PC-3 (cell line): Measurements from ENCODE around the gene SUPT6H. TPM values are rescaled to one million over a fixed set of nuclear protein-coding genes. Genes with fewer than 3 reads are reported as not detected.
"Not testable (repeated sequence)": the region's sequence is repeated elsewhere in the genome, so short reads cannot be mapped to it uniquely, and the experiment has no call there.

Source experiments
- ATAC-seq: fragments of 200-7000 bp; cut with Tn5 transposase; 2 replicates; pipeline ENCODE4 v1.9.1; 2020; ENCODE audit warnings: mild to moderate bottlenecking, moderate library complexity
- BruUV-seq: library from RNA; stranded (reverse); fragments of 400-500 nt; replicated peaks from 2 replicates; lab custom pipeline; 2021; lab: Mats Ljungman, UMichigan
- CTCF ChIA-PET: fragments of 300-600 bp; sonication (Branson Sonifier 250); formaldehyde crosslinking; loops from one replicate; lab custom pipeline; 2022; ENCODE audit warnings: antibody characterized with exemption; lab: Charles Lee
- POLR2A ChIA-PET: fragments of 300-600 bp; sonication (Branson Sonifier 250); formaldehyde crosslinking; loops from one replicate; lab custom pipeline; 2022; ENCODE audit warnings: antibody characterized with exemption; ENCODE audit not compliant: unreplicated experiment; lab: Charles Lee
- DNase-seq: peaks from one replicate; pipeline ENCODE4 v3.0.0-alpha.2; 2015
- H2AFZ ChIP-seq: fragments of 300-600 bp; sonication (generic); 2 replicates; pipeline ENCODE4 v1.6.0; 2016; ENCODE audit warnings: antibody characterized with exemption, low read length
- H3F3A ChIP-seq: fragments of 300-600 bp; sonication (generic); one replicate; pipeline ENCODE4 v1.6.0; 2017; ENCODE audit warnings: antibody characterized with exemption, low read length, control low read depth, mild to moderate bottlenecking; ENCODE audit not compliant: unreplicated experiment
- H3K27ac ChIP-seq: fragments of 300-600 bp; sonication (generic); 2 replicates; pipeline ENCODE4 v1.5.1; 2016; ENCODE audit warnings: mild to moderate bottlenecking, low read length
- H3K27me3 ChIP-seq: fragments of 300-600 bp; sonication (generic); 2 replicates; pipeline ENCODE4 v1.6.1; 2016; ENCODE audit warnings: low read length, mixed read lengths
- H3K36me3 ChIP-seq: fragments of 300-600 bp; sonication (generic); 2 replicates; pipeline ENCODE4 v1.6.1; 2016; ENCODE audit warnings: low read depth, mixed run types, low read length, mixed read lengths
- H3K4me1 ChIP-seq: fragments of 300-600 bp; sonication (generic); 2 replicates; pipeline ENCODE4 v1.5.1; 2016; ENCODE audit warnings: low read length; ENCODE audit not compliant: insufficient read depth
- H3K4me2 ChIP-seq: fragments of 300-600 bp; sonication (generic); 2 replicates; pipeline ENCODE4 v1.6.0; 2016; ENCODE audit warnings: low read length
- H3K4me3 ChIP-seq: fragments of 300-600 bp; sonication (generic); 2 replicates; pipeline ENCODE4 v1.5.1; 2016; ENCODE audit warnings: mild to moderate bottlenecking, low read length, mixed read lengths
- H3K79me2 ChIP-seq: fragments of 300-600 bp; sonication (generic); 2 replicates; pipeline ENCODE4 v1.6.1; 2017; ENCODE audit warnings: low read length, mixed read lengths
- H3K9ac ChIP-seq: fragments of 300-600 bp; sonication (generic); 2 replicates; pipeline ENCODE4 v1.6.0; 2016; ENCODE audit warnings: mild to moderate bottlenecking, low read length
- H3K9me2 ChIP-seq: fragments of 300-600 bp; sonication (generic); replicated peaks from 2 replicates; pipeline ENCODE4 v1.6.1; 2016; ENCODE audit warnings: mixed run types, low read length, mixed read lengths
- H3K9me3 ChIP-seq: fragments of 300-600 bp; sonication (generic); 2 replicates; pipeline ENCODE4 v1.6.1; 2016; ENCODE audit warnings: low read length, mixed read lengths
- H4K20me1 ChIP-seq: fragments of 300-600 bp; sonication (generic); 2 replicates; pipeline ENCODE4 v1.6.1; 2016; ENCODE audit warnings: low read length, mixed read lengths
- CTCF ChIP-seq: fragments of 300-600 bp; sonication (generic); conservative IDR thresholded peaks from 2 replicates; pipeline ENCODE4 v1.5.1; 2017; ENCODE audit warnings: antibody characterized with exemption, low read depth, mild to moderate bottlenecking, low read length
- EZH2 ChIP-seq: fragments of 300-600 bp; sonication (generic); IDR thresholded peaks from one replicate; pipeline ENCODE4 v1.6.1; 2017; ENCODE audit warnings: antibody characterized with exemption, mild to moderate bottlenecking, low read length; ENCODE audit not compliant: unreplicated experiment
- EZH2phosphoT487 ChIP-seq: fragments of 300-600 bp; sonication (generic); IDR thresholded peaks from 2 replicates; pipeline ENCODE4 v1.6.1; 2018; ENCODE audit warnings: mild to moderate bottlenecking, antibody characterized with exemption, low read length, borderline replicate concordance
- intact Hi-C: fragments of 100-400 bp; cut with micrococcal nuclease; formaldehyde crosslinking; loops from 2 replicates; pipeline ENCODE4 v1.9.0; 2023
- total RNA-seq: library from RNA; depleted of rRNA; stranded (reverse); fragments of >200 nt; gene quantifications from 2 replicates; pipeline ENCODE4 v1.2.3, GENCODE V29; 2014

Gene SUPT6H
- total RNA-seq, 1 experiment from 2014 or later = 32.2 TPM

GRCh38 chr17:28648698-28649097 lies 13.3 kb upstream of the SUPT6H start:
- BruUV-seq = no TSS peak
- Histone ChIP-seq H3K36me3 (peaks cover 4% of the 10 kb centered on the region; the same call in 1 of the 2 replicates), H2AFZ (no peak overlapping the region), H3K27me3 (no peaks in the 10 kb centered on the region), H3K79me2 (peaks cover 11% of the 10 kb centered on the region), H3K27ac (no peak overlapping the region), H3K4me2 (no peak overlapping the region), H3K4me1 (peaks cover 6% of the 10 kb centered on the region), H3K4me3 (no peak overlapping the region), H3K9ac (no peak overlapping the region), H3K9me3 (no peaks in the 10 kb centered on the region), H4K20me1 (peaks cover under 1% of the 10 kb centered on the region; the same call in 1 of the 2 replicates), H3F3A (no peaks in the 10 kb centered on the region), H3K9me2 (no peaks in the 10 kb centered on the region)
- CTCF ChIA-PET = no interaction called here
- no peak for DNase-seq
- POLR2A ChIA-PET = no interaction called here
- ATAC-seq = no peak
- no peak for TF ChIP-seq EZH2phosphoT487
- TF ChIP-seq CTCF = no peak
- TF ChIP-seq EZH2 = no peak
- intact Hi-C loops = loop anchor here (10.0 kb wide), 1 partner anchor 66 kb away; the partner anchor contains the start of genes PROCA1, RAB34 and RPL23A

- Histone ChIP-seq H2AFZ (no peak overlapping the region), H3K4me3 (no peak overlapping the region), H3K9me2 (no peaks in the 10 kb centered on the region), H3K27ac (no peak overlapping the region), H3K9me3 (no peaks in the 10 kb centered on the region), H3K27me3 (no peaks in the 10 kb centered on the region), H3K4me2 (no peak overlapping the region), H3K9ac (no peak overlapping the region), H3K79me2 (peaks cover 16% of the 10 kb centered on the region), H3F3A (no peaks in the 10 kb centered on the region), H4K20me1 (no peaks in the 10 kb centered on the region), H3K36me3 (no peaks in the 10 kb centered on the region; the same call in 1 of the 2 replicates), H3K4me1 (peaks cover 6% of the 10 kb centered on the region)
- ChIA-PET CTCF (no interaction called here), POLR2A (interaction anchor here (0.6 kb wide), 1 partner anchor 580 kb away, joined by 4 read pairs; no protein-coding TSS in a partner anchor)
- no peak for ATAC-seq
- BruUV-seq = no TSS peak
- no peak for DNase-seq
- intact Hi-C loops = no loop called here
- no peak for TF ChIP-seq CTCF
- TF ChIP-seq EZH2phosphoT487 = no peak
Measured at GRCh38 chr17:28655160-28655559, 6.8 kb upstream of the SUPT6H start.

- Histone ChIP-seq H3K9ac (no peak overlapping the region), H3K9me3 (no peaks in the 10 kb centered on the region), H3K4me3 (no peak overlapping the region), H3K27ac (no peak overlapping the region), H3K4me2 (0 out of 2 replicates have a peak overlapping the region, but pooled peaks have one; percentile 13), H3K4me1 (peaks cover 6% of the 10 kb centered on the region), H4K20me1 (no peaks in the 10 kb centered on the region), H3K9me2 (no peaks in the 10 kb centered on the region), H3K27me3 (no peaks in the 10 kb centered on the region), H3F3A (no peaks in the 10 kb centered on the region), H2AFZ (no peak overlapping the region), H3K36me3 (no peaks in the 10 kb centered on the region), H3K79me2 (peaks cover 42% of the 10 kb centered on the region)
- ATAC-seq (peak; percentile 61), DNase-seq (peak; percentile 66)
- CTCF ChIA-PET = no interaction called here
- intact Hi-C loops = no loop called here
- no peak for TF ChIP-seq EZH2
- no peak for TF ChIP-seq EZH2phosphoT487
- no peak for TF ChIP-seq CTCF
- POLR2A ChIA-PET = interaction anchor here (0.6 kb wide), 1 partner anchor 69 kb away, joined by 3 read pairs; no protein-coding TSS in a partner anchor
- no TSS peak for BruUV-seq
Measured at GRCh38 chr17:28657756-28658155, 4.2 kb upstream of the SUPT6H start.

- POLR2A ChIA-PET, H3K9me3 ChIP-seq, H3K4me3 ChIP-seq, CTCF ChIA-PET, H3K9me2 ChIP-seq, BruUV-seq, H3K4me2 ChIP-seq, H3F3A ChIP-seq, DNase-seq, H3K4me1 ChIP-seq, H2AFZ ChIP-seq, H3K36me3 ChIP-seq, H3K9ac ChIP-seq, intact Hi-C loops, ATAC-seq, H3K27ac ChIP-seq, H3K27me3 ChIP-seq, H4K20me1 ChIP-seq: not testable (repeated sequence)
- peaks cover 48% of the 10 kb centered on the region for H3K79me2 ChIP-seq
Measured at GRCh38 chr17:28658342-28658741, 3.7 kb upstream of the SUPT6H start.
